Stimulated activated naive CD8-positive, alpha-beta T cell treated with anti-CD3 and anti-CD28 coated beads, Interleukin-15, amount 100 ng/mL, for 72 hours (primary cell): ENCODE data around the gene VWCE.

ENCODE experiments used
- ATAC-seq: fragments of 150-1000 bp; cut with Tn5 transposase; 2 replicates; pipeline ENCODE4 v1.10.0; 2021; ENCODE audit warnings: mild to moderate bottlenecking, moderate library complexity
- DNase-seq, 2 donors: peaks; one replicate each; pipeline ENCODE4 v3.0.0; 2021 to 2022
- H3K27ac Mint-ChIP-seq, 2 donors: one replicate each; pipeline ENCODE4 v1.8.0; 2022; ENCODE audit warnings: mild to moderate bottlenecking in 2 of 2, mixed read lengths in 2 of 2, moderate library complexity in 2 of 2
- H3K27me3 Mint-ChIP-seq: one replicate; pipeline ENCODE4 v1.8.0; 2022; ENCODE audit warnings: mixed read lengths
- H3K4me1 Mint-ChIP-seq: one replicate; pipeline ENCODE4 v1.8.0; 2022; ENCODE audit warnings: mild to moderate bottlenecking, mixed read lengths
- H3K4me3 Mint-ChIP-seq, 2 donors: one replicate each; pipeline ENCODE4 v1.8.0; 2022; ENCODE audit warnings: mild to moderate bottlenecking in 2 of 2, mixed read lengths in 2 of 2, moderate library complexity in 1 of 2
- H3K9me3 Mint-ChIP-seq, 2 donors: one replicate each; pipeline ENCODE4 v1.8.0; 2022; ENCODE audit warnings: mixed read lengths in 2 of 2

Gene VWCE, protein sequence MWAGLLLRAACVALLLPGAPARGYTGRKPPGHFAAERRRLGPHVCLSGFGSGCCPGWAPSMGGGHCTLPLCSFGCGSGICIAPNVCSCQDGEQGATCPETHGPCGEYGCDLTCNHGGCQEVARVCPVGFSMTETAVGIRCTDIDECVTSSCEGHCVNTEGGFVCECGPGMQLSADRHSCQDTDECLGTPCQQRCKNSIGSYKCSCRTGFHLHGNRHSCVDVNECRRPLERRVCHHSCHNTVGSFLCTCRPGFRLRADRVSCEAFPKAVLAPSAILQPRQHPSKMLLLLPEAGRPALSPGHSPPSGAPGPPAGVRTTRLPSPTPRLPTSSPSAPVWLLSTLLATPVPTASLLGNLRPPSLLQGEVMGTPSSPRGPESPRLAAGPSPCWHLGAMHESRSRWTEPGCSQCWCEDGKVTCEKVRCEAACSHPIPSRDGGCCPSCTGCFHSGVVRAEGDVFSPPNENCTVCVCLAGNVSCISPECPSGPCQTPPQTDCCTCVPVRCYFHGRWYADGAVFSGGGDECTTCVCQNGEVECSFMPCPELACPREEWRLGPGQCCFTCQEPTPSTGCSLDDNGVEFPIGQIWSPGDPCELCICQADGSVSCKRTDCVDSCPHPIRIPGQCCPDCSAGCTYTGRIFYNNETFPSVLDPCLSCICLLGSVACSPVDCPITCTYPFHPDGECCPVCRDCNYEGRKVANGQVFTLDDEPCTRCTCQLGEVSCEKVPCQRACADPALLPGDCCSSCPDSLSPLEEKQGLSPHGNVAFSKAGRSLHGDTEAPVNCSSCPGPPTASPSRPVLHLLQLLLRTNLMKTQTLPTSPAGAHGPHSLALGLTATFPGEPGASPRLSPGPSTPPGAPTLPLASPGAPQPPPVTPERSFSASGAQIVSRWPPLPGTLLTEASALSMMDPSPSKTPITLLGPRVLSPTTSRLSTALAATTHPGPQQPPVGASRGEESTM

DNA sequence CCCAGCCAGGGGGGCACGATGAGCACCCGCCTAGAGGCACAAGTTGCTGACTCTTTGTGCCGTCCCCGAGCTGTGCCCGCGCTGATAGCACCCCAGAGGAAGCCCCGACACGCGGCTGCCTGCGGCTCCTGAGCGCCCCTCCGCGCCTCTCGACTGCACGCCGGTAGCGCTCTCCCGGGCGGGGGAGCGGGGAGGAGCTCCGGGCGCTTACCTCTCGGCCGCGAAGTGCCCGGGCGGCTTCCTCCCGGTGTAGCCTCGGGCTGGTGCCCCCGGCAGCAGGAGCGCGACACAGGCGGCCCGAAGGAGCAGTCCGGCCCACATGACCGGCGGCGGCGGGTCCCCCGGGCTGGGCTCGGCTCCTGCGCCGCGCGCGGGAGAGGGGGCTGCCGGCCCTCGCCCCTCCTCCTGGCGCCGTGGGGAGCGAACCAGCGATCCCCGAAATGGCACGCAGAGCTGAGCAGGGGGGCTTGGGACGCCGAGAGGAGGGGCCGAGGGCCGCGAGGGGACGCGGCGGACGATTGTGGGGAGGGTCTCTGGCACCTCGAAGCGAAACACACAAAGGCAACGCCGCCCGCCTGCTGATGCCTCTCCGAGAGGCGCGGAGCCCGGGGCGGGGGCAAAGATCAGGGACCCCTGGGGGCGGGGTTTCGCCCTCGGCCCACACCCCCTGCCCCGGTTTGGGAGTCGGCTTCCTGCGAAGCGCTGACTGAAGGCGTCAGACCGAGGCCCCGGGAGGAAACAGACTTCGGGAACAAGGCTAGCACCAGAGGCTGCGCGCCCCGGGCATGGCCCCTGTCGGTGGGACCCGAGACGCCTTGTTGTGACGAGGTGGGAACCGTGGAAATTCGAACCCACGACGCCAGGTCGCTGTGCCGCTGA, at the start of gene VWCE:
TSS of gene VWCE (minus strand) at position 600 of the 879 bp plus-strand sequence. CDS start at position 321, 279 bp downstream.
- peaks cover 8% of the 10 kb centered on the region for H3K27me3 Mint-ChIP-seq
- peaks cover 53% of the 10 kb centered on the region for H3K4me1 Mint-ChIP-seq
- peak; percentile 82 to 85 for DNase-seq
- H3K4me3 Mint-ChIP-seq: peak within 1 kb of the TSS; percentile 92 to 99
- peak within 1 kb of the TSS; percentile 85 to 97 for H3K27ac Mint-ChIP-seq
- no peaks in the 10 kb centered on the region for H3K9me3 Mint-ChIP-seq
- ATAC-seq: peak; percentile 89

DNA sequence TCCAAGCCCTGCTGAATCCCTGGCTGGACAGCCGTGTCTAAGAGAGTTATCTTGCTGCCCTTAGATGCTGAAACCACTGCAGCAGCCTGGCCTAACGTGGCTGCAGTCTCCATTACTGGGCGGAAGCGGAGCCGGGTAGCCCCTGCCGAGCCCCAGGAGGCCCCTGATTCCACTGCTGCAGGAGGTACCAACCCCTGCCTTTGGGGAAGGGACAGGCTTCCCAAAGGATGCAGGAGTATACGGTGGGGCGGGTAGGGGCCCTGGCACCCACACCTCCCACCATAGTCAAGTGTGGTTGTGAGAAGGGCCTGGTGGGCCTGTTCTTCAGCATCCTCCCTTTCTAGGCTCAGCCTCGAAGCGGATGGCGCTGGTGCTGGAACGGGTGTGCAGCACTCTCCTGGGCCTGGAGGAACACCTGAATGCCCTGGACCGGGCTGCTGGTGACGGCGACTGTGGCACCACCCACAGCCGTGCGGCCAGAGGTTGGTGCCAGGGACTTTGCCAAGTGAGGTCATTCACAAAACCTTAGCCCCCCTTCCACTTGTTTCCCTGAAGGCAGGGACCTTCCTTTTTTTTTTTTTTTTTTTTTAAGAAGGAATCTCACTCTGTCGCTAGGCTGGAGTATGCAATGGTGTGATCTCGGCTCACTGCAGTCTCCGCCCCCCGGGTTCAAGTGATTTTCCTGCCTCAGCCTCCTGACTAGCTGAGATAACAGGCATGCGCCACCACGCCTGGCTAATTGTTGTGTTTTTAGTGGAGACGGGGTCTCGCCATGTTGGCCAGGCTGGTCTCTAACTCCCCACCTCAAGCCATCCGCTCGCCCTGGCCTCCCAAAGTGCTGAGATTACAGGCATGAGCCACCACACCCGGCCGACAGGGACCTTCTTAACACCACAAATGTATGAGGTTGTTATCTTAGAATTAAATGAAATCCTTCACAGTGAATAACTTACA, 49.0 kb upstream of the VWCE start:
- ATAC-seq (no peak), DNase-seq (no peak)
- Mint-ChIP-seq H3K4me3 (no peak overlapping the region), H3K27ac (no peak overlapping the region), H3K9me3 (no peaks in the 10 kb centered on the region), H3K4me1 (no peaks in the 10 kb centered on the region), H3K27me3 (no peaks in the 10 kb centered on the region)

DNA sequence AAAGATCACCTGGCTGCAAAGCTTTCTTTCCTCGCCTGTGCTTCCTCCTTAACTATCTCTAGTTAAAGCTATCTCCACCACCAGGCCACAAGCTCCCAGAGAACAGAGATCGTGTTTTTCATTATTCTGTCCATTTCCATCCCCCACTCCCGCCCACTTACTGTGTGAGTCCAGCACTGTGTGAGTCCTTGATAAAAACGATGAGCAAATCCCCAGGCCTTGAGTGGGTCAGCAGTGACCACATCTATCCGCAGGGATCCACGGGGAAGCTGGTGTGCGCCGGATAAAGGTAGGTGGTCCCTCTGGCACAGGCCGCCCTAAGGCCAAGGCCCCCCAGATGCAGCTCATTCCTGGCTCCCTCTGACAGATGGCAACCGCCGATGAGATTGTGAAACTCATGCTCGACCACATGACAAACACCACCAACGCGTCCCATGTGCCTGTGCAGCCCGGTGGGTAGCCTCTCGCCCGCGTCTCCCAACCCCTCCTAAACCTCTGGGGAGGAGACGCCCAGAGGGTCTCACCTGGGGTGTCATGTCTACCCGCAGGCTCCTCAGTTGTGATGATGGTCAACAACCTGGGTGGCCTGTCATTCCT, 47.2 kb upstream of the VWCE start:
- Mint-ChIP-seq H3K4me1 (peaks cover 5% of the 10 kb centered on the region), H3K27ac (peak overlapping the region in 1 of 2 donors; percentile 29), H3K9me3 (no peaks in the 10 kb centered on the region), H3K4me3 (no peak overlapping the region), H3K27me3 (no peaks in the 10 kb centered on the region)
- no peak for ATAC-seq
- no peak for DNase-seq

DNA sequence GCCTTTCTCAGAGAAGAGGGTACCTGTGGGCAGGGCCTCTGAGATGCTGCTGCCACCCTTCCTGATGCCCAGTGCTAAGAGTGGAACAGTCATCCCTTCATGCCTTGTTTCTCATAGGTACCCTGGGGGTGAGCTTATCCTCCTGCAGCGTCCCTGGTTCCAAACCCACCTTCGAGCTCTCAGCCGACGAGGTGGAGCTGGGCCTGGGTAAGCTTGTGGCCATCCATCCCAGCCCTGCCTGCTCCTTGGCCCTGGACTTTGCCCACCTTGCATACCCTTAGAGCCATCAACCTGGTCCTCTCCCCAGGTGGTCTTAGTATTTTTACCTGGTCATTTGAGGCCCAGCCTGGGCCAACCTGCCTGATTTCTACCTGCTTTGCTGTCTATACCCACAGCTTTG, 46.6 kb upstream of the VWCE start:
- no peak overlapping the region for H3K4me3 Mint-ChIP-seq
- no peak for ATAC-seq
- H3K4me1 Mint-ChIP-seq: peaks cover 10% of the 10 kb centered on the region
- H3K27me3 Mint-ChIP-seq: no peaks in the 10 kb centered on the region
- DNase-seq: no peak
- no peaks in the 10 kb centered on the region for H3K9me3 Mint-ChIP-seq
- no peak overlapping the region for H3K27ac Mint-ChIP-seq

DNA sequence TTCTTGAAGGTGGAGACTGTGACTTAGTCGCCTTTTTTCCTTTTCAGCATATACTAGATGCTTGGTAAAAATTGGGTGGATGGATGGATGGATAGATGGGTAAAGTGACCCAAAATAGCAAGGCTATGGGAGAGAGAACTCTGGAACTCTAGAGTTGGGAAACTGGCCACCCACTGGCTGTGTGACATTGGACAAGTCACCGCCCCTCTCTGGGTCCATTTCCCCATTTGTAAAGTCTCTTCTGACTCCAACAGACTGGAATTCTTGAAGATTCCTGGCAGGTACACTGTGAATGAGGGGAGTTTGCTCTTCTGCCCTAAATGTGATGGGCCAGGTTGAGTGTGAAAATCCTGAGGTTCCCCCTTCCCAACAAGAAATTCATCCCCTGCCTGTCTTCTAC, 45.9 kb upstream of the VWCE start:
- Mint-ChIP-seq H3K27ac (no peak overlapping the region), H3K4me1 (peaks cover 18% of the 10 kb centered on the region), H3K9me3 (no peaks in the 10 kb centered on the region), H3K4me3 (no peak overlapping the region), H3K27me3 (no peaks in the 10 kb centered on the region)
- DNase-seq (no peak), ATAC-seq (no peak)

DNA sequence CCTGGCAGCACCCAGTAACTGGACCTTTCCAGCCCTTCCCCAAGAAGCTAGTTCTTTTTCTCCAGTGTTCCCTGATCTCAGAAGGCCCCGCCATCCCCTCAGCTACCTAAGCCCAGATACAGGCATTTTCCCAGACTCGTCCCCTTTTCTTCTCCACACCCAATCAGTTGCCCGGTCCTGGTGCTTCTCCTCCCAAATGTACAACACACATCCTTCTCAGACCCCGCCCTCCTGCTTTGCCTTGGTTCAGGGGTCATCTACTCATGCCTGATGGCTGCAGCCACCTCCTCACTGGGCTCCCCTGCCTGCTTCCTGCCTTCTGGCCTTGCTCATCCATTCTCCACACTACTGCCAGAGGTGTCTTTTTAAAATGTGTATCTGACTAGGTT, 44.4 kb upstream of the VWCE start:
- Mint-ChIP-seq H3K4me1 (peaks cover 33% of the 10 kb centered on the region), H3K27me3 (no peaks in the 10 kb centered on the region), H3K27ac (no peak overlapping the region), H3K9me3 (no peaks in the 10 kb centered on the region), H3K4me3 (no peak overlapping the region)
- ATAC-seq (no peak), DNase-seq (no peak)

DNA sequence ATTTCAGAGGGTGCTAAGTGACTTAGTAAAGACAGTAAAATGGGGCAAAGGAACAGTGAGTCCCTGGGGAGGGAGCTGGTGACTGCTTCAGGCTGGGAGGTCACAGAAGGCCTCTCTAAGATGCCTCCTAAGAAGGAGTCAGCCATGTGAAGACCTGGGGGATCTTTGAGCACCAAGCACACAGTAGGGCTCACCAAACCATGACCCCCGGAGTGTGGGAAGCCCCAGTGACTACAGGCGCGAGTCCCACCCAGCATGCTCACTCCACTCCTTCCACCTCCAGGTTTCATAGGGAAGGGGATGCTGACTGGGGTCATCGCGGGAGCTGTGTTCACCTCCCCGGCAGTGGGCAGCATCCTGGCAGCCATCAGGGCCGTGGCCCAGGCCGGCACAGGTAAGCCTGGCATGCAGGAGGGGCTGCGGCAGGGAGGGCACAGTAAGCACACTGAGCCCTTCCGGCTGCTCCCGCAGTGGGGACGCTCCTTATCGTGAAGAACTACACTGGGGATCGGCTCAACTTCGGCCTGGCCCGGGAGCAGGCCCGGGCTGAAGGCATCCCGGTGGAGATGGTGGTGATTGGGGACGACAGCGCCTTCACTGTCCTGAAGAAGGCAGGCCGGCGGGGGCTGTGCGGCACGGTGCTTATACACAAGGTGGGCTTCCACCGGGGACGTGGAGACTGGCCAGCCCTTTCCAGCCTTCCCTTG, 43.8 kb upstream of the VWCE start:
- H3K4me3 Mint-ChIP-seq: no peak overlapping the region
- H3K27ac Mint-ChIP-seq: peak overlapping the region in 1 of 2 donors; percentile 3
- H3K4me1 Mint-ChIP-seq: peaks cover 38% of the 10 kb centered on the region
- no peak for DNase-seq
- no peak for ATAC-seq
- no peaks in the 10 kb centered on the region for H3K27me3 Mint-ChIP-seq
- no peaks in the 10 kb centered on the region for H3K9me3 Mint-ChIP-seq

DNA sequence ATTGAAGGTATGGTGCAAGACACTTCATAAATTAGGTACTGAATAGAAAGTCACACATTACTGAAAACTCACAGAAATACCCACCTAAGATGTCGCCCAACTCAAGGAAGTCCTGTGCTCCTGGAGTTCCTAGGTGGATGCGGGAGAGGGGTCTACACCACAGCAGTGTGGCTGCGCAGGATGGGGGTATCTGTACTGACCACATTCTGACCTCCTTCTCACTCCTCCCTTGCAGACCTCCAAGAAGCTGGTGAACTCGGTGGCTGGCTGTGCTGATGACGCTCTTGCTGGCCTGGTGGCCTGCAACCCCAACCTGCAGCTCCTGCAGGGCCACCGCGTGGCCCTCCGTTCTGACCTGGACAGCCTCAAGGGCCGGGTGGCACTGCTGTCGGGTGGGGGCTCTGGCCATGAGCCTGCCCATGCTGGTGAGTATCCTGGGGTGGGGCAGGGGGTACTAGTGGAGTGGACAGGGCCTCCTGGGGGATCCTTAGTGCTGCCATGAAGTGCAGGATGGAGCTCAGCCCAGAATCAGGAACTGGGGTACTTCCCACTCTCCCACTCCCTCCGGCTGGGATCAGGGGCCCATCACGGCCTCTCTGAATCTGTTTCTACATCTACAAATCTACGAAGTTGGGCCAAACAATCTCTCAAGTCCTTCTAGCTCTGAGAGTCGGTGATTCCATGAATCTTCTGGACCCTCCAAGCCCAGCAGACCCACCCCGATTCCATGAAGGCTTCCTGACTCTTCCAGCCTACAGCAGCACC, 42.8 kb upstream of the VWCE start:
- Mint-ChIP-seq H3K9me3 (no peaks in the 10 kb centered on the region), H3K4me1 (peaks cover 46% of the 10 kb centered on the region), H3K27me3 (no peaks in the 10 kb centered on the region), H3K27ac (no peak overlapping the region), H3K4me3 (no peak overlapping the region)
- ATAC-seq (no peak), DNase-seq (no peak)

DNA sequence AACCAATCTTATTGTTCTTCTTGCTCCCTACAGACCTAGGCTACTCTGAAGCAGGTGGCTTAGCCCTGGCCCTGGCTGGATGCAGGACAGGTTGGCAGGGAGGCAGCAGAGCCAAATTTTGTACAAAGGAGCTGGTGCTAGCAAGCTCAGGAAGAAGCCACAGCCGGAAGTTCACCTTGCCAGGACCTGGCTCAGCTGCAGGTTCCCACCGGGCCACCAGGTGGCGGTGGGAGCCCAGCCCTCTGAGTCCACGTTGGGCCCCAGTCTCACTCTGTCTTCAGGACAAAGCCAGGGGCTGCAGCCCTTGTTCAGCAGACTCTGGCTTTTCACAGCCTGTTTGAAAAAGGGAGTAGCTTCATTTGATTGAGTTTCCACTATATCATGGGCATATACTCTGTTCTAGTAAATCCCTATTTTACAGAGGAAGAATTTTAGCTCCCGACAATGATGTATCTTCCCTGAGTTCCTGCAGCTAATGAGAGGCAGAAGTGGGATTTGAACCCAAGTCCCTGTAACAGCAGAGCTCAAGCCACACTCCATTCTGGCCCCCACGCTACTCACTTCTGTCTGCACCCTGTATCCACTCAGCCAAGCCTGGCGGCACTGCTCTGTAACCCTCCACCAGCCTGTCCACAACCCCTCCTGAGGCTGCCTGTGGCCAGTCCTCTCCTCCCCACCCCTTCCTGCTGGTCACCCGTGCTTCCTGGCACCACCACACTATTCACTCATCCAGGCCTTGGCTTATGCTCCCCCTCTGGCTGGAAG, 41.2 kb upstream of the VWCE start:
- no peaks in the 10 kb centered on the region for H3K27me3 Mint-ChIP-seq
- H3K27ac Mint-ChIP-seq: peak overlapping the region in 1 of 2 donors; percentile 40
- ATAC-seq (peak; percentile 72), DNase-seq (peak; percentile 84 to 87)
- H3K4me1 Mint-ChIP-seq: peaks cover 60% of the 10 kb centered on the region
- no peaks in the 10 kb centered on the region for H3K9me3 Mint-ChIP-seq
- no peak overlapping the region for H3K4me3 Mint-ChIP-seq

DNA sequence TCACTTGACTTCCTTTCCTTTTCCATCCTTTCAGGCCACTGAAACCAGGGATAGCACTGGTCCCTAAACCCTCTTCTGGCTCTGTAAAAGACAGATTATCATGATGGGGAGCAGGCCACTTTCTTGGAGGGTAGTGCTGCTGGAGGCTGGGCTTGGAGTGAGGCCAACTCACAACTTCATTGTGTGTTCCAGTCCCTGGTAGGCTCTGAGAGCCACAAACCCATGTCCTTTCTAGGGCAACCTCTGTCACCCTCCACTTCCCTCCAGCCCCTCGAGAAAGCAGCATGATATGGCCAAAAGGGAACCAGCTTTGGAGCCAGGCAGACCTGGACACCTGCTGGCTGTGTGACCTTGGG, 40.2 kb upstream of the VWCE start:
- Mint-ChIP-seq H3K4me1 (peaks cover 71% of the 10 kb centered on the region), H3K27ac (peak overlapping the region; percentile 16 to 70), H3K27me3 (no peaks in the 10 kb centered on the region), H3K9me3 (no peaks in the 10 kb centered on the region), H3K4me3 (no peak overlapping the region)
- DNase-seq: no peak
- ATAC-seq: no peak

DNA sequence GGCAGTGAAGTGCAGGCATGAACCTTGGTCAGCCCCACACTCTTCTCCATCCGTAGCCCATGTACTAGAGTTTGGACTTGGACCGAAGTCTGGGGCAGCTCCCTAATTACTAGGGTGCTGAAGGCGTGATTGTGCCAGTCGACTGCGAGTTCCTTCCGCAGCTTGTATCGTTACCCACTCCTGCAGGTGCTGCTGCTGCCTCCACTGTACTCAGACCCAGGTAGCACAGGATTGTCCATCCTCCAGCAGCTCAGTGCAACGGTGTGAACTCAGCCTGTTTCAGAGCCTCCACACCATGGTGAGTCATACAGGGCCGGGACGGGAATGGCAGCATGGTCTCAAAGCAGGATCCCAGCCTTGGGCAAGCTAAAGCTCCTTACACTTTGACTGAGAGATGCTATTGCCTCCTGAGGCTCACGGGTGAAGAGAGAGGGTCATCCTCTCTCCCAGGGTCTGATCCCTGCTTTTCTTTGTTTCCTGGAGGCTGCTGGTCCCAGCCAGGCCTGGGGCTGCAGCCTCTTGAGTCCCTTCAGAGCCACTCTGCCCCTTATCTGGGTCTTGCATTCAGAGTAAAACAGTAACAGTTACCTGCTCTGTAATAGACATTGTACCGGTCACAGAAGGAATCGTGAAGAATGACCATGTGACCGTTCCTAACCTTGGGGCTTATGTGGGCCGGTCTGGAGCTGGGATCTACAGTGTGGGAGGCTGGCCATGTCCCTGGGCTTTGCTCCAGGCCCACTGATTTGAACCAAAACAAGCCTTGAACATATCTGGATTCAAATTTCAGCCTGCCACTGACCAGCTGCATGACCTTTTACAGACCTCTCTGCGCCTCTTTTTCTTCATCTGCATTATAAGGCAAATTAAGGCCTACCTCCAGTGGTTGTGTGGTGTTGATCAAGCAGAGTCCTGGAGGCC, 39.6 kb upstream of the VWCE start:
- Mint-ChIP-seq H3K27me3 (no peaks in the 10 kb centered on the region), H3K9me3 (no peaks in the 10 kb centered on the region), H3K4me3 (peak overlapping the region; percentile 98), H3K4me1 (peaks cover 77% of the 10 kb centered on the region), H3K27ac (peak overlapping the region; percentile 16 to 99)
- ATAC-seq (no peak), DNase-seq (no peak)
